H1 (cell line): ENCODE data around the gene RCHY1. TPM values are rescaled to one million over a fixed set of nuclear protein-coding genes. Genes with fewer than 3 reads are reported as not detected.

ENCODE experiments used
- CTCF ChIA-PET: fragments of 300-600 bp; sonication (Branson Sonifier 250); formaldehyde crosslinking; loops from one replicate; lab custom pipeline; 2021; ENCODE audit not compliant: partially characterized antibody; lab: Charles Lee
- POLR2A ChIA-PET: fragments of 300-600 bp; sonication (Branson Sonifier 250); formaldehyde crosslinking; loops from one replicate; lab custom pipeline; 2021; ENCODE audit warnings: inconsistent platforms; ENCODE audit not compliant: partially characterized antibody; lab: Charles Lee
- DNase-seq, 2 experiments: peaks; one replicate each; pipeline versions ENCODE4 v3.0.0 to v3.0.0-alpha.2; 2010 to 2022; ENCODE audit warnings: low spot score in 2 of 2, low read depth in 1 of 2, mixed read lengths in 1 of 2
- FAIRE-seq: peaks from 2 replicates; lab custom pipeline; 2011; peaks lifted over from hg19 to GRCh38; lab: Jason Lieb, UNC
- H2AFZ ChIP-seq: 2 replicates; pipeline ENCODE4 v1.8.1; 2012; ENCODE audit warnings: low read length, inconsistent platforms
- H2AK5ac ChIP-seq: 2 replicates; pipeline ENCODE4 v1.6.1; 2013; ENCODE audit warnings: low read depth, low read length
- H2BK120ac ChIP-seq: replicated peaks from 2 replicates; pipeline ENCODE3; 2013; ENCODE audit warnings: low read depth, low read length, inconsistent platforms
- H2BK12ac ChIP-seq: 2 replicates; pipeline ENCODE4 v1.6.1; 2013; ENCODE audit warnings: low read depth, low read length
- H2BK15ac ChIP-seq: 2 replicates; pipeline ENCODE4 v1.6.1; 2013; ENCODE audit warnings: low read length
- H2BK20ac ChIP-seq: 2 replicates; pipeline ENCODE4 v1.6.1; 2013; ENCODE audit warnings: low read length
- H2BK5ac ChIP-seq: 2 replicates; pipeline ENCODE4 v1.6.1; 2013; ENCODE audit warnings: low read depth, low read length
- H3K14ac ChIP-seq: 2 replicates; pipeline ENCODE4 v1.6.1; 2013; ENCODE audit warnings: inconsistent platforms; ENCODE audit not compliant: insufficient read length
- H3K18ac ChIP-seq: 2 replicates; pipeline ENCODE4 v1.6.1; 2013; ENCODE audit warnings: low read length; ENCODE audit errors: extremely low read depth
- H3K23ac ChIP-seq: 2 replicates; pipeline ENCODE4 v1.6.1; 2013; ENCODE audit warnings: inconsistent platforms; ENCODE audit not compliant: insufficient read length
- H3K23me2 ChIP-seq: 2 replicates; pipeline ENCODE4 v1.6.1; 2013; ENCODE audit warnings: low read depth, low read length
- H3K27ac ChIP-seq: 2 replicates; pipeline ENCODE4 v1.6.1; 2011; ENCODE audit warnings: low read depth, low read length, inconsistent platforms
- H3K27me3 ChIP-seq, 4 experiments: replicated peaks in 1 of 4; 1 replicate in 1 of 4; 2 replicates in 3 of 4; pipeline versions ENCODE4 v1.6.1 to v1.8.1; 2011 to 2013; ENCODE audit warnings: low read length in 3 of 4, mild to moderate bottlenecking in 3 of 4, inconsistent platforms in 2 of 4, mixed read lengths in 2 of 4, moderate library complexity in 1 of 4; ENCODE audit not compliant: control insufficient read depth in 3 of 4, insufficient read depth in 3 of 4; ENCODE audit errors: extremely low read depth in 1 of 4
- H3K36me3 ChIP-seq, 4 experiments: 2 replicates each; pipeline versions ENCODE4 v1.6.1 to v1.8.1; 2011 to 2013; ENCODE audit warnings: mild to moderate bottlenecking in 4 of 4, low read length in 3 of 4, moderate library complexity in 2 of 4, control low read depth in 1 of 4, inconsistent platforms in 1 of 4; ENCODE audit not compliant: insufficient read depth in 4 of 4, control insufficient read depth in 2 of 4
- H3K4ac ChIP-seq: replicated peaks from 2 replicates; pipeline ENCODE3; 2013; ENCODE audit warnings: low read length, low read depth, mixed read lengths, inconsistent platforms; ENCODE audit not compliant: insufficient read length
- H3K4me1 ChIP-seq, 4 experiments: replicated peaks in 1 of 4; 1 replicate in 1 of 4; 2 replicates in 3 of 4; pipeline versions ENCODE4 v1.6.1 to v1.8.1; 2011 to 2013; ENCODE audit warnings: low read length in 3 of 4, inconsistent platforms in 2 of 4, mixed read lengths in 1 of 4; ENCODE audit not compliant: insufficient read depth in 4 of 4, control insufficient read depth in 3 of 4
- H3K4me2 ChIP-seq, 2 experiments: 2 replicates each; pipeline versions ENCODE4 v1.6.1 to v1.8.1; 2011 to 2013; ENCODE audit warnings: low read depth in 2 of 2, low read length in 2 of 2, control low read depth in 1 of 2, inconsistent platforms in 1 of 2, mild to moderate bottlenecking in 1 of 2; ENCODE audit not compliant: insufficient read depth in 1 of 2
- H3K4me3 ChIP-seq, 4 experiments: fragments of 200-600, 300-600 bp in 1 of 4; sonication (generic), shearing (Covaris generic), sonication (Bioruptor Twin) in 1 of 4; 2 replicates each; pipeline versions ENCODE4 v1.5.1 to v1.8.1; 2011 to 2016; ENCODE audit warnings: low read length in 4 of 4, low read depth in 3 of 4, control low read depth in 2 of 4, inconsistent platforms in 2 of 4, mild to moderate bottlenecking in 2 of 4, mixed read lengths in 1 of 4, moderate library complexity in 1 of 4; ENCODE audit not compliant: insufficient read depth in 2 of 4; ENCODE audit errors: extremely low read depth in 1 of 4
- H3K56ac ChIP-seq: replicated peaks from 2 replicates; pipeline ENCODE3; 2013; ENCODE audit warnings: low read depth, mild to moderate bottlenecking, mixed read lengths, low read length, inconsistent platforms; ENCODE audit not compliant: insufficient read length
- H3K79me1 ChIP-seq: 2 replicates; pipeline ENCODE4 v1.6.1; 2013; ENCODE audit warnings: low read depth, low read length, control low read depth
- H3K79me2 ChIP-seq, 2 experiments: 2 replicates each; pipeline versions ENCODE4 v1.6.1 to v1.8.1; 2012 to 2013; ENCODE audit warnings: low read length in 2 of 2, mild to moderate bottlenecking in 2 of 2, inconsistent platforms in 1 of 2; ENCODE audit not compliant: insufficient read depth in 2 of 2, control insufficient read depth in 1 of 2
- H3K9ac ChIP-seq, 4 experiments: replicated peaks in 1 of 4; 1 replicate in 1 of 4; 2 replicates in 3 of 4; pipeline versions ENCODE4 v1.6.1 to v1.8.1; 2011 to 2013; ENCODE audit warnings: low read depth in 3 of 4, low read length in 3 of 4, control low read depth in 2 of 4, mild to moderate bottlenecking in 2 of 4, moderate library complexity in 2 of 4, inconsistent platforms in 1 of 4; ENCODE audit errors: extremely low read depth in 1 of 4
- H3K9me3 ChIP-seq, 2 experiments: 2 replicates each; pipeline versions ENCODE4 v1.6.1 to v1.8.1; 2012 to 2013; ENCODE audit warnings: mild to moderate bottlenecking in 2 of 2, moderate library complexity in 2 of 2, control low read depth in 1 of 2, inconsistent platforms in 1 of 2, low read depth in 1 of 2, low read length in 1 of 2, mixed read lengths in 1 of 2; ENCODE audit not compliant: insufficient read depth in 2 of 2
- H4K20me1 ChIP-seq, 2 experiments: replicated peaks in 1 of 2; 2 replicates each; pipeline versions ENCODE3 to v1.8.1; 2011 to 2013; ENCODE audit warnings: inconsistent platforms in 2 of 2, low read length in 2 of 2, mild to moderate bottlenecking in 1 of 2; ENCODE audit not compliant: insufficient read depth in 2 of 2, control insufficient read depth in 1 of 2
- H4K5ac ChIP-seq: 2 replicates; pipeline ENCODE4 v1.6.1; 2013; ENCODE audit warnings: low read length, low read depth, mixed read lengths, inconsistent platforms; ENCODE audit not compliant: insufficient read length
- H4K8ac ChIP-seq: 2 replicates; pipeline ENCODE4 v1.8.0; 2013; ENCODE audit warnings: mild to moderate bottlenecking, moderate library complexity, low read length, inconsistent platforms; ENCODE audit not compliant: insufficient read depth; ENCODE audit errors: extremely low read depth
- H4K91ac ChIP-seq: replicated peaks from 2 replicates; pipeline ENCODE3; 2013; ENCODE audit warnings: low read length, mixed read lengths, inconsistent platforms; ENCODE audit not compliant: insufficient read length
- ASH2L ChIP-seq: fragments of 200-600, 300-600 bp; sonication (generic); IDR thresholded peaks from one replicate; pipeline ENCODE4 v1.7.1; 2017; ENCODE audit warnings: low read length
- CBX5 ChIP-seq: fragments of 300-800, 300-1000 bp; sonication (generic); IDR thresholded peaks from 2 replicates; pipeline ENCODE4 v1.7.1; 2016; ENCODE audit warnings: antibody characterized with exemption, low read length, low read depth
- EP300 ChIP-seq, 2 experiments: IDR thresholded peaks; 1 replicate in 1 of 2; 2 replicates in 1 of 2; pipeline ENCODE4 v1.6.1; 2011 to 2012; ENCODE audit warnings: low read depth in 2 of 2, low read length in 2 of 2, mild to moderate bottlenecking in 2 of 2, borderline replicate concordance in 1 of 2, inconsistent platforms in 1 of 2, moderate library complexity in 1 of 2
- FOSL1 ChIP-seq: IDR thresholded peaks from 2 replicates; pipeline ENCODE4 v1.6.1; 2011; ENCODE audit warnings: mild to moderate bottlenecking, low read depth, low read length, moderate library complexity; ENCODE audit not compliant: insufficient read depth
- GABPA ChIP-seq: IDR thresholded peaks from 2 replicates; pipeline ENCODE4 v1.6.1; 2011; ENCODE audit warnings: mild to moderate bottlenecking, low read length, moderate library complexity, borderline replicate concordance; ENCODE audit not compliant: insufficient read depth
- POU5F1 ChIP-seq: IDR thresholded peaks from 2 replicates; pipeline ENCODE4 v1.6.1; 2011; ENCODE audit warnings: low read depth, mild to moderate bottlenecking, low read length, moderate library complexity
- SAP30 ChIP-seq: fragments of 300-600 bp; sonication (generic); IDR thresholded peaks from 2 replicates; pipeline ENCODE4 v1.7.1; 2012; ENCODE audit warnings: low read length, moderate library complexity, mild to moderate bottlenecking, inconsistent platforms; ENCODE audit not compliant: insufficient read depth, insufficient replicate concordance
- SIRT6 ChIP-seq: IDR thresholded peaks from one replicate; pipeline ENCODE4 v1.7.1; 2012; ENCODE audit warnings: low read length, inconsistent platforms
- TAF7 ChIP-seq: optimal IDR thresholded peaks from 2 replicates; pipeline ENCODE3; 2011; ENCODE audit warnings: low read depth, mild to moderate bottlenecking, inconsistent platforms, low read length, moderate library complexity, borderline replicate concordance
- WGBS, 2 experiments: shearing (Covaris generic) in 1 of 2; methylation state at CpG; one replicate each; pipeline versions ENCODE4 v1.1.6 to v1.1.7; 2013 to 2015; ENCODE audit warnings: low lambda C conversion rate in 2 of 2, mixed read lengths in 2 of 2, inconsistent platforms in 1 of 2, low coverage in 1 of 2, missing lambda C conversion rate in 1 of 2; ENCODE audit not compliant: insufficient replicate concordance in 2 of 2, insufficient coverage in 1 of 2, insufficient read length in 1 of 2; ENCODE audit errors: extremely low coverage in 1 of 2, missing lambda C conversion rate in 1 of 2; 5-methylcytosine and 5-hydroxymethylcytosine counted together
- polyA plus RNA-seq, 7 experiments: library from polyadenylated mRNA; depleted of rRNA in 3 of 7; stranded (reverse) in 5 of 7; unstranded in 2 of 7; fragments of >200 nt in 5 of 7; fragments of 200-250 nt in 2 of 7; gene quantifications; 1 replicate in 5 of 7; 2 replicates in 1 of 7; 4 replicates in 1 of 7; pipeline versions ENCODE4 v1.2.1 to v1.2.3, GENCODE V29; 2011 to 2013; ENCODE audit warnings: missing spikeins in 2 of 7, mixed read lengths in 2 of 7
- total RNA-seq: library from RNA; stranded (reverse); fragmentation: NEBNext Ultra II Directional; extraction: Animal tissue kit (Norgen Biotek cat#: 25700); gene quantifications from 2 replicates; pipeline ENCODE4 v1.2.1, GENCODE V29; 2021

Gene RCHY1
- total and polyA plus RNA-seq, 2 of the 8 experiments (the other 6 are each of a cell fraction or from before 2014, with no cell fraction given): 30.3 to 44.0 TPM

DNA sequence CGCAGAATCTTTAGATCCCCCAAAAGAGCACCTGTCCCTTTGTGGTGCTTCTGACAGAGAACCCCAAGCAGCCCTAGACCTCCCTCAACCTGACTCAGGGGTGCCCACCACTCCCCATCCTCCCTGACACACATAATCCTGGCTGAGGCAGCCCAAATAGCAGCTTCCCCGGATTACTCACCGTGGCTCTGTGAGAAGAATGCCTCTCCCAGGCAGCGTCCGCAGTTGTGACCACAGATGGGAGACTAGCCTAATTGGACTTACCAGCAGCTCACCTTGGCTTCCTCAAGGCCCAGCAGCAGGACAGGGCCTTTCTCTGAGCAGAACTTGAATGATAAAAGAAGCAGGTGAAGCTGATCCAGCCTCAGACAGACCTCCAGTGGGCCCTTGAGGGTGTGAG, 31.3 kb upstream of the RCHY1 start:
- Histone ChIP-seq H3K4ac (no peak overlapping the region), H3K79me1 (no peaks in the 10 kb centered on the region), H2BK120ac (no peak overlapping the region), H2BK15ac (no peak overlapping the region), H3K27me3 (no peaks in the 10 kb centered on the region), H2BK5ac (no peak overlapping the region), H3K18ac (no peak overlapping the region), H4K91ac (no peak overlapping the region), H4K5ac (no peak overlapping the region), H3K4me1 (0 out of 7 replicates have a peak, but pooled peaks cover 0 to 2% (median 0%) of the 10 kb centered on the region in 4 experiments), H3K23ac (no peak overlapping the region), H4K20me1 (no peaks in the 10 kb centered on the region), H4K8ac (no peak overlapping the region), H3K14ac (no peak overlapping the region), H2AFZ (no peak overlapping the region), H2BK12ac (no peak overlapping the region), H3K4me3 (no peak overlapping the region), H3K9ac (no peak overlapping the region), H2AK5ac (no peak overlapping the region), H3K27ac (no peak overlapping the region), H3K9me3 (no peaks in the 10 kb centered on the region), H3K79me2 (no peaks in the 10 kb centered on the region), H3K23me2 (no peaks in the 10 kb centered on the region), H2BK20ac (no peak overlapping the region), H3K56ac (no peak overlapping the region), H3K36me3 (no peaks in the 10 kb centered on the region), H3K4me2 (no peak overlapping the region)
- DNase-seq: no peak
- TF ChIP-seq ASH2L (no peak), TAF7 (no peak), GABPA (no peak), POU5F1 (no peak), FOSL1 (no peak), SAP30 (no peak), EP300 (IDR thresholded peaks at IDR 0.05; ENCODE audit: borderline replicate concordance in 1 of 2, low read depth in 2 of 2, low read length in 2 of 2) (no peak), SIRT6 (no peak), CBX5 (no peak)
- no peak for FAIRE-seq
- ChIA-PET POLR2A (interaction anchor here (1.1 to 2.1 kb wide), 3 partner anchors 8 to 15 kb away, joined by 5 to 7 read pairs (median 5); partner anchors contain the start of gene ODAPH), CTCF (interaction anchor here (0.5 to 3.3 kb wide), 2 partner anchors 11 to 17 kb away, joined by 3 to 11 read pairs; partner anchors contain the start of gene ODAPH)
- 93% methylated on average over 5 of the region's 5 CpGs; no CpG with 5 or more reads in 1 of the 2 experiments for WGBS, 2 experiments
